GM21423 (cell line): Measurements from ENCODE around the gene C16orf87.
A peak's percentile ranks its signal among the peaks of the same experiment; 100 is the strongest.
"Not testable (repeated sequence)": the region's sequence is repeated elsewhere in the genome, so short reads cannot be mapped to it uniquely, and the experiment has no call there.

Experiments
- ATAC-seq: cut with Tn5 transposase; IDR thresholded peaks from one replicate; pipeline ENCODE4 v1.9.1; 2021; ENCODE audit warnings: mild to moderate bottlenecking, moderate library complexity; ENCODE audit not compliant: unreplicated experiment

C16orf87 gene

GRCh38 chr16:46801428-46802049 lies 29.4 kb downstream of the C16orf87 start:
- ATAC-seq: no peak

GRCh38 chr16:46800494-46800893 lies 30.5 kb downstream of the C16orf87 start:
- no peak for ATAC-seq

GRCh38 chr16:46797501-46797900 lies 33.5 kb downstream of the C16orf87 start:
- ATAC-seq: no peak

GRCh38 chr16:46796764-46797269 lies 34.2 kb downstream of the C16orf87 start:
- no peak for ATAC-seq

- no peak for ATAC-seq
Observed at GRCh38 chr16:46793841-46794240, 37.1 kb downstream of the C16orf87 start.

- no peak for ATAC-seq
Observed at GRCh38 chr16:46790599-46791270, 40.2 kb downstream of the C16orf87 start.

GRCh38 chr16:46789499-46790414 lies 41.2 kb downstream of the C16orf87 start:
- ATAC-seq: peak; percentile 78

GRCh38 chr16:46788891-46789474 lies 42.0 kb downstream of the C16orf87 start:
- ATAC-seq: no peak

GRCh38 chr16:46787909-46788308 lies 43.1 kb downstream of the C16orf87 start:
- peak; percentile 39 for ATAC-seq

GRCh38 chr16:46785076-46785845 lies 45.7 kb downstream of the C16orf87 start:
- no peak for ATAC-seq

GRCh38 chr16:46784569-46784968 lies 46.4 kb downstream of the C16orf87 start:
- ATAC-seq: not testable (repeated sequence)

- ATAC-seq: no peak
Observed at GRCh38 chr16:46783800-46784199, 47.2 kb downstream of the C16orf87 start.

- no peak for ATAC-seq
Observed at GRCh38 chr16:46782320-46782719, 48.7 kb downstream of the C16orf87 start.

GRCh38 chr16:46777804-46778203 lies 53.2 kb downstream of the C16orf87 start:
- no peak for ATAC-seq

GRCh38 chr16:46775214-46775613 lies 55.8 kb downstream of the C16orf87 start:
- peak; percentile 14 for ATAC-seq

- ATAC-seq: peak; percentile 65
Observed at GRCh38 chr16:46774743-46775177, 56.2 kb downstream of the C16orf87 start.

- no peak for ATAC-seq
Observed at GRCh38 chr16:46772463-46772862, 58.5 kb downstream of the C16orf87 start.

GRCh38 chr16:46768809-46769208 lies 62.2 kb downstream of the C16orf87 start:
- no peak for ATAC-seq

- ATAC-seq: no peak
Observed at GRCh38 chr16:46765050-46765449, 65.9 kb downstream of the C16orf87 start.

GRCh38 chr16:46763147-46763546 lies 67.8 kb downstream of the C16orf87 start:
- no peak for ATAC-seq
